Prostate gland (tissue), 2 donors: Measurements from ENCODE around the gene FUBP1.

Source experiments
- POLR2A ChIP-seq: fragments of 450-650 bp; IDR thresholded peaks from one replicate; pipeline ENCODE4 v1.6.1; 2016; ENCODE audit warnings: antibody characterized with exemption, mild to moderate bottlenecking
- POLR2AphosphoS5 ChIP-seq: sonication (generic); formaldehyde crosslinking; IDR thresholded peaks from one replicate; pipeline ENCODE4 v1.6.1; 2017; ENCODE audit warnings: antibody characterized with exemption
- TF ChIP-seq, protein P1 (sequence below), 4 experiments: fragments of 200-600 bp in 2 of 4; fragments of 450-650 bp in 2 of 4; sonication (generic) in 2 of 4; IDR thresholded peaks; 1 replicate in 3 of 4; 2 replicates in 1 of 4; pipeline ENCODE4 v1.5.1; 2016 to 2019; ENCODE audit warnings: antibody characterized with exemption in 4 of 4, mild to moderate bottlenecking in 2 of 4, moderate library complexity in 2 of 4

GRCh38 chr1:77972080-77972479 lies 6.8 kb downstream of the FUBP1 start:
- TF ChIP-seq, protein P1, sequence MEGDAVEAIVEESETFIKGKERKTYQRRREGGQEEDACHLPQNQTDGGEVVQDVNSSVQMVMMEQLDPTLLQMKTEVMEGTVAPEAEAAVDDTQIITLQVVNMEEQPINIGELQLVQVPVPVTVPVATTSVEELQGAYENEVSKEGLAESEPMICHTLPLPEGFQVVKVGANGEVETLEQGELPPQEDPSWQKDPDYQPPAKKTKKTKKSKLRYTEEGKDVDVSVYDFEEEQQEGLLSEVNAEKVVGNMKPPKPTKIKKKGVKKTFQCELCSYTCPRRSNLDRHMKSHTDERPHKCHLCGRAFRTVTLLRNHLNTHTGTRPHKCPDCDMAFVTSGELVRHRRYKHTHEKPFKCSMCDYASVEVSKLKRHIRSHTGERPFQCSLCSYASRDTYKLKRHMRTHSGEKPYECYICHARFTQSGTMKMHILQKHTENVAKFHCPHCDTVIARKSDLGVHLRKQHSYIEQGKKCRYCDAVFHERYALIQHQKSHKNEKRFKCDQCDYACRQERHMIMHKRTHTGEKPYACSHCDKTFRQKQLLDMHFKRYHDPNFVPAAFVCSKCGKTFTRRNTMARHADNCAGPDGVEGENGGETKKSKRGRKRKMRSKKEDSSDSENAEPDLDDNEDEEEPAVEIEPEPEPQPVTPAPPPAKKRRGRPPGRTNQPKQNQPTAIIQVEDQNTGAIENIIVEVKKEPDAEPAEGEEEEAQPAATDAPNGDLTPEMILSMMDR (IDR thresholded peaks at IDR 0.05) = no peak
- TF ChIP-seq POLR2AphosphoS5 (no peak), POLR2A (no peak)
